SK-MEL-5 (cell line): ENCODE measurements around the gene TXNIP. TPM values are rescaled to one million over a fixed set of nuclear protein-coding genes. Genes with fewer than 3 reads are reported as not detected.

Experiments
- DNase-seq: peaks from one replicate; pipeline ENCODE4 v3.0.0-alpha.2; 2016; ENCODE audit warnings: low read depth, low spot score
- in situ Hi-C: cut with HindIII; loops from 2 replicates; pipeline ENCODE4 v1.10.0; 2016; ENCODE audit warnings: low sequenced_read_pairs, high pct_unique_total_duplicates, low pct_unique_long_range_greater_than_20kb
- total RNA-seq: library from RNA; depleted of rRNA; stranded (reverse); fragments of >200 nt; shearing (Covaris generic); gene quantifications from 2 replicates; pipeline ENCODE4 v1.2.3, GENCODE V29; 2014

The TXNIP gene
- total RNA-seq, 1 experiment from 2014 or later, result 11.2 TPM

DNA sequence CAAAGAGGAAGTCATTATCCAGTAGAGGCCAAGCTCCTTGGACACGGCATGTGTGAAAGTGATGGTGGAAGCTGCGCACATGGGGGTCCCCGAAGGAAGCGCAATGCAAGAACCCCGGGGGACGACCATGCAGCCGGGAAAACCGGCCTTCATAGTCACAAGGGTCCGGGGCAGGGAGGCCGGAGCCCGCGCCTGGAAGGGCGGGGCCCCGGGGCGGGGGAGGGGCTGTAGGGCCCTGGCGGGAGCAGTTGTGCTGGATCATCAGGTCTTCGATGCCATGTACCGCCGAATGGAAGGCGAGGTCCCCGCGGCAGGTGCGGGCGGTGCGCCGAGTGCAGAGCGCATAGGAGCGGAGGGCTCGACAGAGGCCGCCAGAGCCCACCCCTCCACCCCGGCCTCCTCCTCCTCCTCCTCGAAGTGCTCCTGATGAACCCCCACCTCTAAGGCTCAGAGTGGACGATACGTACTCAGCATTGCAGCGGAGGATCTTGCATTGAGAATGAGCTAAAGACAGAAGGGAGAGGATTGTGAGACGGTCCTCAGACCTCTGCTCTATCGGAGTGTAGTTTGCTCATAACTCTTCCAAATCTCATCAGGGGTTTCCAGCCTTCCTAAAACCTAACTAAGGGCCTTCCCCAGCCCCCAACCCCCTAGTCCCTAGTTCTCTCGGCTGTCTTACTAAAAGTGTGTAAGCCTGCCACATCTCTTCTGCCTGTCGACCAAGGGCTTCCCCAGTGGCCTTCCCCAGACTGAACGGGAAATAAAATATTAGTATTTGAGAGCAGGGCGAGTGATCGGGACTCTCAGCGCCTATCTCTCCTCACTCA lies 23.1 kb upstream of the TXNIP start:
- no peak for DNase-seq
- in situ Hi-C loops, result no loop called here

DNA sequence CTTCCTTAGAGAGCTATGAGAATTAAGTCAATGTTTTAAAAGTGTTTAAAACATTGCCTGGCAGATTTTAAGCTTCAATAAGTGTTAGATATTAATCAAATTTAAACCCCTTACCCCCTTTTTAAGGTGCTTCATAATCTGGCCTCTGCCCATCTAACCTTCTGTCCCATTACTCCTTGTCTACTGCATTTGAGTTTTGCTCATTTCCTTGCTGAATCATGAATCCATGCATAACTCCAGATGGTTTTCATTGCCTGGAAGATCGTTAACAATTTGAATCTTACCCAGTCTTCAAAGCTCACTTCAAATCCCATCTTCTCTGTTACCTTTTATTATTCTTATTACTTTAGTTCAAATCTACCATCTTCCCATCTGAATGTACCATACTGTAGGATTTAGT lies 20.5 kb upstream of the TXNIP start:
- no peak for DNase-seq
- in situ Hi-C loops, result no loop called here

- in situ Hi-C loops, result no loop called here
Observed at GRCh38 chr1:146013559-146013922, 17.2 kb upstream of the TXNIP start.

GRCh38 chr1:146012703-146013558 lies 16.6 kb upstream of the TXNIP start:
- peak; percentile 91 for DNase-seq
- in situ Hi-C loops, result no loop called here

More at GRCh38 chr1:146013559-146013922, 17.2 kb upstream of the TXNIP start:
- peak; percentile 16 for DNase-seq

DNA sequence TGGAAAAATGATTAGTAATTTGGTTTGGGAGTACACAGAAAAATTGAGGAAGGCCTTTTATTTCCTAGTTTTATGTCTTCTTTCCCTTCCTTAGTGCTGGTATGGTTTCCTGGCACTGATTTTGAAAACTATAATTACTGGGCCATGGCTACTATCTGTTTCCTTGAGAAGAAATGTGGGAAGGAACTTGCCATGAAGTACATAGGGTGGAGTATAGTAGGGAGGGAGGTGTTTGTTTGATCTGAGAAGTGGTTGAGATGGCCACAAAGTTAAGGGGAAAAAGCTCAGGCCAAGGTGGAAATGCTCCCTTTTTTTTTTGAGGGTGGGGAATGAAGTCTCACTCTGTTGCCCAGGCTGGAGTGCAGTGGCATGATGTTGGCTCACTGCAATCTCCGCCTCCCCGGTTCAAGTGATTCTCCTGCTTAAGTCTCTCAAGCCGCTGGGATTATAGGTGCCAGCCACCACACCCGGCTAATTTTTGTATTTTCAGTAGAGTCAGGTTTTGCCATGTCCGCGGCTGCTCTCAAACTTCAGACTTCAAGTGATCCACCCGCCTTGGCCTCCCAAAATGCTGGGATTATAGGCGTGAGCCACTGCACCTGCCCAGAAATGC lies 13.9 kb upstream of the TXNIP start:
- DNase-seq, result no peak
- in situ Hi-C loops, result no loop called here

GRCh38 chr1:146007489-146008133 lies 11.2 kb upstream of the TXNIP start:
- in situ Hi-C loops, result no loop called here
- DNase-seq, result no peak

- DNase-seq, result no peak
- in situ Hi-C loops, result no loop called here
Observed at GRCh38 chr1:146001709-146002108, 5.3 kb upstream of the TXNIP start.

DNA sequence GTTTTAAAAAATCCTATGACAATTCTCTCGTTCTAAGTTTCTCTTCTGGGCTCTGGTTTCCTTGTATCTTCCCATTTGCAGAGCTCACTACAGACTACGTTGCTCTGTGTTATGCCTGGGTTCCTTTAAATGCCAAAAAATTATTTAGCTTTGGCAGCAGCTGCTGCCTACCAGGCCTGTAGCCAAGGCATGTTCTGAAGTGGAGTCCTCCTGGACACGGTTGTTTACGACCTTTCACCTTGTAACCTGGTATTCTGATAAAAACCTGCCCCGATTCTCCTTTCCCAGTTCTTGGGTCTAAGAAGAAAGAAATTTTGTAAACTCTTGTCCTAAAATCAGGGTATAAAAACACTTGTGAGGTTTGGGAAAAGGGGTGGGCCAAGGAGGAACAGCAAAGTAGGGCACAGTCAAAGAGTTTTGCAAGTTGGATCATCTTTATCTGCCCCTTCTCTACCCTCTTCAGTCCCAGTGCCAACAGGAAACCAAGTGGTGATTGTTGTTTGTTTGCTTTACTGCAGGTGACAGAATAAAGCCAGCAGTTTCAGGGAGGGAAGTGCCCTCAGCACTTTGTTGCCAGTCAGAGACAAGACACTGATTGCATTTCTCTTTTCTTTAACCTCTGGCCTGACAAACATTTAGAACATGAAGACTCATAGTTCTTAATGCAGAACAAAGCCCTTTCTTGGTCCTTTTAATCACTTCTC lies 3.1 kb upstream of the TXNIP start:
- in situ Hi-C loops, result no loop called here

DNA sequence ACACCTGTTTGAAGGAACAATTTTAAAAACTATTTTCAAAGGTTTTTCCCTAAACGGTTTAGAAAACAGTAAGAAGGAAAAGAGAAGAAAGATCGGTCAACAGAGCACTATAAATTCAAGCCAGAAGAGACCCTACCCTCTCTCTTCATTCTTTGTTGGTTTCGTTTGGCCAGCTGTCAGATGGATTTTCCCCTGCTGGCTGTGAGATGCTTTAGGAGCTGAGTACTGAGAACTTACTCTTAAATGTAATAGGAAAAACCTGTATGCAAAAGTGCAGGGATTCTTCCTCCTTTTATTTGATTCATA lies 1.3 kb upstream of the TXNIP start:
- in situ Hi-C loops, result no loop called here
- no peak for DNase-seq

More for the DNA sequence above, 3.1 kb upstream of the TXNIP start:
- no peak for DNase-seq

GRCh38 chr1:145997016-145997717 lies 788 bp upstream of the TXNIP start:
- DNase-seq, result no peak
- in situ Hi-C loops, result no loop called here

- in situ Hi-C loops, result no loop called here
- no peak for DNase-seq
Observed at GRCh38 chr1:145995964-145996432, 381 bp downstream of the TXNIP start.

- no peak for DNase-seq
- in situ Hi-C loops, result no loop called here
Observed at GRCh38 chr1:145995148-145995881, 1.1 kb downstream of the TXNIP start.

DNA sequence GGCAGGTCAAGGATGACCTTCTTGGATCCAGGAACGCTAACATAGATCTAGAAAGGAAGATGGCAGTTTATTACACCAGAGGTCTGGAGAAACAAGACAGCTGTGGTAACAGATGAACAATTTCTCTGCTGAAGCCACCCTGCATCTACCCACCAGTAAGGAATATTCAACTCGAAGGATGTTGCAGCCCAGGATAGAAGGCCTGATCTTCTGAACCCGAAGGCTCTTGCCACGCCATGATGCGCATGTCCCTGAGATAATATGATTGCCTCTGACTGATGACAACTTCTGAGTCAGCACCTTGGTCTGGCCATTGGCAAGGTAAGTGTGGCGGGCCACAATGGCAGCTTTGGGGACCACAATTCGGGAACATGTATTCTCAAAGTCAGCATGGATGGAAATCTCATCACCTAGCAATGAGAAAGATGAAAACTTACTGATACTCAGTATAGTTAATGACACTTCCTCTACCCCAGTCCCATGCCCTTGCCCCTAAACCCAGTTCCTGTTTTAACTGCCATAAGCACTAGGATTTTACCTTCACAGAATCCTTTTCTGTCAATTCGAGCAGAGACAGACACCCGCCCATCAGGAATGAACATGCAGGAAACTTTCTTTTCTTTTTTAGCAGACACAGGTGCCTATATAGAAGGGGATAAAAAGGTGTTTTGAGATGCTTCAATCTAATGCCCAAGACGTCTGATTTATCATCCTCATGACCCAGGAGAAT lies 1.8 kb downstream of the TXNIP start:
- in situ Hi-C loops, result no loop called here
- DNase-seq, result no peak

DNA sequence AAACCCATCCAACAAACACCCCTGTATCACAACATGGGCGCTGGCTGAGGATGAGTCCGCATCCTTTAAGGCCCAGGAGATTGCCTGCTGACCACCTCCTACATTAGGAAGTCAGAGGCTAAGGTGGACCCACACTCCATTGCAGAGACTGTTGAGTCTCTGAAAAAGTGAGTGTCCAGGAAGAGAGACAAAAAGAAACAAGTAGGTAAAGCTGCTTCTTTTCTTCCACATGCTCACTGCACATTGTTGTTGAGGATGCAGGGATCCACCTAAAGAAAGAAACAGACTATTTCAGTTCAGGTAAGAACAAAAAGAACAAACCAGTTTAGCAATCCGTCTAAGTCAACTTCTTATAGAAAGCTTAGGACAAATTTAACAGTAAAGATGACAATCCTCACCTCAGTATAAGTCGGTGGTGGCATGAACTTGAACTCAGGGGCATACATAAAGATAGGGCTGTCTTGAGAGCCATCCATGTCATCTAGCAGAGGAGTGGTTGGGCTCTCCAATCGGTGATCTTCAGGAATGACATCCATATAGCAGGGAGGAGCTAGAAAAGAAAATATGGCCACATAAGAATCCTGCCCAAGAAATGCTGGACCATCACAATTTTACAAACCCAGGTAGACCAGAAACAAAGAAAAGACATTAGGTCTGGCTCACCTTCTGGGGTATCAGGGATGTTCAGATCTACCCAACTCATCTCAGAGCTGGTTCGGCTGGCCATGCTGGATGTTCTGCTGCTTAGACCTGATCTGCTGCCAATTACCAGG lies 2.6 kb downstream of the TXNIP start:
- in situ Hi-C loops, result no loop called here
- no peak for DNase-seq
